Fibroblast of lung (primary cell): ENCODE measurements around the gene SLC39A2.

Source experiments
- EZH2 ChIP-seq: IDR thresholded peaks from 2 replicates; pipeline ENCODE4 v1.5.1; 2012; ENCODE audit warnings: low read length, control low read depth, mild to moderate bottlenecking; ENCODE audit errors: missing control alignments
- TF ChIP-seq, protein P1 (sequence below), 2 donors: IDR thresholded peaks in 1 of 2; conservative IDR thresholded peaks in 1 of 2; 1 replicate in 1 of 2; 2 replicates in 1 of 2; pipeline ENCODE4 v1.5.1; 2011 to 2012; ENCODE audit warnings: low read length in 2 of 2, control low read depth in 1 of 2, inconsistent platforms in 1 of 2, low read depth in 1 of 2, mild to moderate bottlenecking in 1 of 2

DNA sequence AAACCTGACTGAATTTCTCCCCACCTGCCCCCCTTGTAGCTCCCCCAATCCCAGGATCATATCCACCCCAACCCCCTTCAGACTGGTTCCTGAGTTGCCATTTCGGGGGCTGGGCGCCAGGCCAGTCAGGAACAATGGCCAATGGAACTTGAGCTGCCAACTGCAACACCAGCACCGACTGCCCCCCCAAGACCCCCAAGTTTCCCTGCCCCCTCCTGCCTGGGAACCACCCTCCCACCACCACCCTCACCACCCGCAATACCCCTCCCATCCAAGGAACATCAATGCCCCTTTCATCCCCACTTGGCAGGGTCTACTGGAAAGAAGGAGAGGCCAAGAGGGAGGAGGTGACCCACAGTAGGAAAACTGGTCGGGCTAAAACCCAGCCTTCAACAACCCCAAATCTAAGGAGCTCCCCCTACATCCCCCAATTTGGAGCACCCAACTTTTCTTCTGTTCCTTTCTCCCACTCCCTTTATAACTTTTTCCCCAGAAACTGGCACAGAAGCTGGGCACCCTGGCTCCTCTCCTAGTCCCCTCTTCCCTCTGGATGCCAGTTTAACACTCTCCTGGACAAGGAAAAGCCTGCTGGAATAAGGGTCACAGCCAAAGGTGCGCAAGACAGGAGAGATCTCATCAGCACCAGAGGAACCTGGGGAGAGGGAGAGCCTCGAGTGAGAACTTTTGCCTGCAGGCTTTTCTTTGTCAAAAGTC, 27.3 kb downstream of the SLC39A2 start:
- no peak for TF ChIP-seq EZH2
- TF ChIP-seq, protein P1, sequence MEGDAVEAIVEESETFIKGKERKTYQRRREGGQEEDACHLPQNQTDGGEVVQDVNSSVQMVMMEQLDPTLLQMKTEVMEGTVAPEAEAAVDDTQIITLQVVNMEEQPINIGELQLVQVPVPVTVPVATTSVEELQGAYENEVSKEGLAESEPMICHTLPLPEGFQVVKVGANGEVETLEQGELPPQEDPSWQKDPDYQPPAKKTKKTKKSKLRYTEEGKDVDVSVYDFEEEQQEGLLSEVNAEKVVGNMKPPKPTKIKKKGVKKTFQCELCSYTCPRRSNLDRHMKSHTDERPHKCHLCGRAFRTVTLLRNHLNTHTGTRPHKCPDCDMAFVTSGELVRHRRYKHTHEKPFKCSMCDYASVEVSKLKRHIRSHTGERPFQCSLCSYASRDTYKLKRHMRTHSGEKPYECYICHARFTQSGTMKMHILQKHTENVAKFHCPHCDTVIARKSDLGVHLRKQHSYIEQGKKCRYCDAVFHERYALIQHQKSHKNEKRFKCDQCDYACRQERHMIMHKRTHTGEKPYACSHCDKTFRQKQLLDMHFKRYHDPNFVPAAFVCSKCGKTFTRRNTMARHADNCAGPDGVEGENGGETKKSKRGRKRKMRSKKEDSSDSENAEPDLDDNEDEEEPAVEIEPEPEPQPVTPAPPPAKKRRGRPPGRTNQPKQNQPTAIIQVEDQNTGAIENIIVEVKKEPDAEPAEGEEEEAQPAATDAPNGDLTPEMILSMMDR (conservative IDR thresholded peaks at IDR 0.05 in 1 of 2, IDR thresholded peaks at IDR 0.05 in 1 of 2; ENCODE audit: low read depth in 1 of 2, low read length in 2 of 2), result no peak
